Anterior cingulate cortex (tissue), 58 donors: Measurements from ENCODE around the gene TSEN2.
"Not testable (repeated sequence)": the region's sequence is repeated elsewhere in the genome, so short reads cannot be mapped to it uniquely, and the experiment has no call there.

Experiments
- DNase-seq, 58 donors: peaks; one replicate each; lab custom pipeline; 2025; lab: John Stamatoyannopoulos, UW

Gene TSEN2

GRCh38 chr3:12451481-12451880 lies 32.8 kb upstream of the TSEN2 start:
- no peak for DNase-seq

GRCh38 chr3:12451960-12452359 lies 32.3 kb upstream of the TSEN2 start:
- no peak for DNase-seq

GRCh38 chr3:12452361-12453330 lies 31.6 kb upstream of the TSEN2 start:
- DNase-seq: no peak

GRCh38 chr3:12454076-12454815 lies 30.0 kb upstream of the TSEN2 start:
- no peak for DNase-seq

- DNase-seq: no peak
Observed at GRCh38 chr3:12454816-12455121, 29.5 kb upstream of the TSEN2 start.

- no peak for DNase-seq
Observed at GRCh38 chr3:12455740-12456139, 28.5 kb upstream of the TSEN2 start.

- DNase-seq: no peak
Observed at GRCh38 chr3:12456441-12456840, 27.8 kb upstream of the TSEN2 start.

- DNase-seq: not testable (repeated sequence)
Observed at GRCh38 chr3:12457380-12457779, 26.9 kb upstream of the TSEN2 start.

- no peak for DNase-seq
Observed at GRCh38 chr3:12458901-12459300, 25.4 kb upstream of the TSEN2 start.

GRCh38 chr3:12460127-12460526 lies 24.2 kb upstream of the TSEN2 start:
- DNase-seq: no peak

- no peak for DNase-seq
Observed at GRCh38 chr3:12461097-12461649, 23.1 kb upstream of the TSEN2 start.

- DNase-seq: no peak
Observed at GRCh38 chr3:12462159-12462947, 21.9 kb upstream of the TSEN2 start.

GRCh38 chr3:12463686-12464085 lies 20.6 kb upstream of the TSEN2 start:
- no peak for DNase-seq

- DNase-seq: no peak
Observed at GRCh38 chr3:12464181-12464580, 20.1 kb upstream of the TSEN2 start.

GRCh38 chr3:12465151-12465835 lies 19.0 kb upstream of the TSEN2 start:
- no peak for DNase-seq

- no peak for DNase-seq
Observed at GRCh38 chr3:12465836-12466225, 18.4 kb upstream of the TSEN2 start.

GRCh38 chr3:12467746-12468145 lies 16.5 kb upstream of the TSEN2 start:
- no peak for DNase-seq

- DNase-seq: no peak
Observed at GRCh38 chr3:12468276-12468675, 16.0 kb upstream of the TSEN2 start.

- DNase-seq: no peak
Observed at GRCh38 chr3:12468757-12469156, 15.5 kb upstream of the TSEN2 start.

GRCh38 chr3:12469222-12469621 lies 15.1 kb upstream of the TSEN2 start:
- DNase-seq: not testable (repeated sequence)
